Activated CD4-positive, alpha-beta memory T cell treated with anti-CD3 and anti-CD28 coated beads for 36 hours (primary cell): Measurements from ENCODE around the gene CDH23. TPM values are rescaled to one million over a fixed set of nuclear protein-coding genes. Genes with fewer than 3 reads are reported as not detected.

Source experiments
- CTCF ChIA-PET: fragments of 350-600 bp; sonication (Branson Sonifier 250); formaldehyde crosslinking; loops from one replicate; lab custom pipeline; 2021; ENCODE audit warnings: antibody characterized with exemption, inconsistent platforms; lab: Charles Lee
- POLR2A ChIA-PET: fragments of 350-600 bp; sonication (Branson Sonifier 250); formaldehyde crosslinking; loops from one replicate; lab custom pipeline; 2021; ENCODE audit warnings: antibody characterized with exemption; lab: Charles Lee
- DNase-seq: peaks from one replicate; pipeline ENCODE4 v3.0.0-alpha.2; 2020
- H3K27ac Mint-ChIP-seq: one replicate; pipeline ENCODE4 v1.8.0; 2021; ENCODE audit warnings: mixed read lengths
- H3K27me3 Mint-ChIP-seq: one replicate; pipeline ENCODE4 v1.8.0; 2021; ENCODE audit warnings: mixed read lengths
- H3K36me3 Mint-ChIP-seq: one replicate; pipeline ENCODE4 v1.8.0; 2021; ENCODE audit warnings: mixed read lengths
- H3K4me1 Mint-ChIP-seq: one replicate; pipeline ENCODE4 v1.8.0; 2021; ENCODE audit warnings: low read depth, mixed read lengths
- H3K4me3 Mint-ChIP-seq: one replicate; pipeline ENCODE4 v1.8.0; 2021; ENCODE audit warnings: mild to moderate bottlenecking, mixed read lengths
- H3K9me3 Mint-ChIP-seq: one replicate; pipeline ENCODE4 v1.8.0; 2021; ENCODE audit warnings: mixed read lengths
- intact Hi-C: fragments of 100-400 bp; cut with micrococcal nuclease; formaldehyde crosslinking; loops from one replicate; pipeline ENCODE4 v1.15.1; 2023
- total RNA-seq, 2 experiments: library from RNA; stranded (reverse); gene quantifications; one replicate each; pipeline ENCODE4 v1.2.3, GENCODE V29; 2021

CDH23 gene
- total RNA-seq, 2 experiments from 2014 or later: 2.6 TPM

DNA sequence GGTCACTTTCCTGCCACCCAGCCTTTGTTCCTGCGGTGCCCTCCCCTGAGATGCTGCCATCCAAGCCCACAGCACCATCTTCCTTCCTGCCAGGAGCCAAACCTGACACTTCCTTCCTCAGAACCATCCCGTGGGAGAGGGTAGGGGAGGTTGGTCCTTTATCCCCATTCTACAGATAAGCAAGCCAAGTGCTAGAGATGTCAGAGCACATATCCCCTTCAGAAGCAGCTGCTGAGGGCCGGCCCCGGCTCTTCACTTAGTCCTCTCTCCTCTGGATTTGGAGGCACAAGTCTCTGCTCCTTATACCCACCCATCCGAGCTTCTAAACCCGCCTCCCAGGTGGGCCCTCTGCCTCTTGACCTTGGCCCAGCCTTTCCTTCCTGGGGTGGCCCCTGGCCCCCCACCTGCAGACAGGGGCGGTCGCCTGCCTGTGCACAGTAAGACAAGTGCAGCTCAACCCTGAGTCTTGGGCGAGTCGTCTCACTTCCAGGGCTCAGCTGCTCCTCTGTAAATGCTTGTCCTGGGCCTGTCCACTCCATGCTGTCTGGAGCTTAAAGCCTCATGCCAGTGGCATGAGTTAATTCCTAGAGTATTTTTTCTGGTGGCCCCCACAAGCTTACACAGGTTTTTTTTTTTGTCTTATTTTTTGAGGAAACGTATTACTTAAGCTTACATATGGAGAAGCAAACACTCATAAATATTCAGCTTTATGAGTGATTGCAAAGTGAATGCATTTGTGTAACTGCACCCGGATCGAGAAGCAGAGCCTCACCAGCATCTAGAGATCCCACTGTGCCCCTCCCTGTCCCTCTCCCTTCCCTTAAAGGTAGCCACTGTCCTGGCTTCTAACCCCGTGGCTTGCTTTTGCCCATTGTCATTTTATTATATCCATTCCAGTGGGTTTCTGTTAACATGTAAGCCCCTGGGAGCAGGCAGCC, 125.1 kb downstream of the CDH23 start:
- Mint-ChIP-seq H3K4me1 (no peaks in the 10 kb centered on the region), H3K4me3 (no peak overlapping the region), H3K27ac (no peak overlapping the region), H3K27me3 (peaks cover 25% of the 10 kb centered on the region), H3K36me3 (no peaks in the 10 kb centered on the region), H3K9me3 (no peaks in the 10 kb centered on the region)
- intact Hi-C loops: no loop called here
- DNase-seq: no peak
- ChIA-PET CTCF (interaction anchor here (1.8 to 3.7 kb wide), 2 partner anchors 49 to 187 kb away, joined by 7 to 11 read pairs; no protein-coding TSS in a partner anchor), POLR2A (no interaction called here)

- Mint-ChIP-seq H3K27ac (no peak overlapping the region), H3K9me3 (no peaks in the 10 kb centered on the region), H3K27me3 (peaks cover 25% of the 10 kb centered on the region), H3K4me3 (no peak overlapping the region), H3K4me1 (no peaks in the 10 kb centered on the region), H3K36me3 (no peaks in the 10 kb centered on the region)
- ChIA-PET POLR2A (no interaction called here), CTCF (interaction anchor here (1.4 to 3.7 kb wide), 3 partner anchors 48 to 186 kb away, joined by 3 to 11 read pairs (median 7); no protein-coding TSS in a partner anchor)
- DNase-seq: no peak
- intact Hi-C loops: no loop called here
Observed at GRCh38 chr10:71522442-71523144, 125.9 kb downstream of the CDH23 start.

DNA sequence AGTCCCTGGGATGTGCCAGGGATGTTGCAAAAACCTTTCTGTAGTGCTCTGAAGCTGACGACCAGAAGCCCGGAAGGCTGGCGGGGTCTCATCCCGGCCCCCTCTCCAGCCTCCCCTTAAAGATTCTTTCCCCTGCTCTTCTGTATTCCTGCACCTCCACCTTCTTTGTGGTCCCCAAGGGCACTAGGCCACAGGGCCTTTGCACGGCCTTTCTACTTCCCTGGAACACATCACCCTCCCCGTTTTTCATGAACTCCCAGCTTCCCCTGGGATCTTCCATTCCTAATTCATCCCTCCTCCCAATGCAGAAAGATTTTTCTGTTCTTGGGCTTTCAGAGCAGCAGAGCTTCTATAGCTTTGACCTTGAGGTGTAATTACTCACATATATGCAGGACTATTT, 127.0 kb downstream of the CDH23 start:
- H3K4me3 Mint-ChIP-seq: no peak overlapping the region
- ChIA-PET CTCF (interaction anchor here (1.4 to 3.7 kb wide), 2 partner anchors 47 to 182 kb away, joined by 3 to 11 read pairs; no protein-coding TSS in a partner anchor), POLR2A (no interaction called here)
- no peaks in the 10 kb centered on the region for H3K36me3 Mint-ChIP-seq
- H3K27ac Mint-ChIP-seq: no peak overlapping the region
- peaks cover 25% of the 10 kb centered on the region for H3K27me3 Mint-ChIP-seq
- no peak for DNase-seq
- no peaks in the 10 kb centered on the region for H3K9me3 Mint-ChIP-seq
- intact Hi-C loops: no loop called here
- no peaks in the 10 kb centered on the region for H3K4me1 Mint-ChIP-seq

DNA sequence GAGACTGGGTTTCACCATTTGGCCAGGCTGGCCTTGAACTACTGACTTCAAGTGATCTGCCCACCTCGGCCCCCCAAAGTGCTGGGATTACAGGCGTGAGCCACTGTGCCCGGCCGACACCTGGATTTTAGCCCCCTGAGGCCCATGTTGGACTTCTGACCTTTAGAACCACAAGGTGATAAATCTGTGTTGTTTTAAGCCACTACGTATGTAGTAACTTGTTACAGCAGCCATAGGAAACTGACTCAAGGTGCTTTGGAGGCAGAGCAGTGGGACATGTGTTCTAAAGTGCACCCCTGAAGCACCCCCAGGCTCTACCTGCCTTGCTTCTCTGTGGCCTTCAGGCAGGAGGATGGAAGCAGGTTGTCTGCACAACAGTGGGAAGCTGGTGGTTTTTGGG, 128.4 kb downstream of the CDH23 start:
- no peak overlapping the region for H3K27ac Mint-ChIP-seq
- H3K27me3 Mint-ChIP-seq: peaks cover 25% of the 10 kb centered on the region
- CTCF ChIA-PET: no interaction called here
- H3K4me1 Mint-ChIP-seq: no peaks in the 10 kb centered on the region
- DNase-seq: no peak
- POLR2A ChIA-PET: no interaction called here
- intact Hi-C loops: no loop called here
- no peaks in the 10 kb centered on the region for H3K9me3 Mint-ChIP-seq
- no peaks in the 10 kb centered on the region for H3K36me3 Mint-ChIP-seq
- no peak overlapping the region for H3K4me3 Mint-ChIP-seq

- H3K27ac Mint-ChIP-seq: no peak overlapping the region
- H3K9me3 Mint-ChIP-seq: no peaks in the 10 kb centered on the region
- DNase-seq: no peak
- intact Hi-C loops: no loop called here
- no peaks in the 10 kb centered on the region for H3K36me3 Mint-ChIP-seq
- no peaks in the 10 kb centered on the region for H3K4me1 Mint-ChIP-seq
- H3K27me3 Mint-ChIP-seq: peaks cover 25% of the 10 kb centered on the region
- ChIA-PET POLR2A (no interaction called here), CTCF (no interaction called here)
- H3K4me3 Mint-ChIP-seq: no peak overlapping the region
Observed at GRCh38 chr10:71525721-71526120, 129.0 kb downstream of the CDH23 start.

DNA sequence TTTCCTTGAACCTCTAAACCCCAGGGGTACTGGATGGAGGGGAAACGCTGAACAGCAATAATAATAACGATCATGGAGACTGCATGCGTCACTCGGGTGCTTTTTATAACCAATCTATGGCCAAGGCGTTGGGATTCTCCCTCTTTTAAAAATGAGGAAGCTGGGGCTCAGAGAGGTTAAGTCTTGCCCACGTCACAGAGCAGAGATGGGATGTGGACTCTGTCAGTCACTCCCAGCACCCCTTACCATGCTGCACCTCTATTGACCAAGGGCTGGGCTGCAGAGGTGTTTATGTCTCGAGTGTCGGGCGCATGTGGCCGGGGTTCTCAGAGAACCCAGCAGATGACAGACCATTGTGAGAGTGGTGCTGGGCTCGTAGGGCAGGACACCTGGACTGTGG, 129.9 kb downstream of the CDH23 start:
- H3K27ac Mint-ChIP-seq: no peak overlapping the region
- intact Hi-C loops: no loop called here
- H3K4me3 Mint-ChIP-seq: no peak overlapping the region
- ChIA-PET POLR2A (no interaction called here), CTCF (no interaction called here)
- no peaks in the 10 kb centered on the region for H3K9me3 Mint-ChIP-seq
- no peak for DNase-seq
- H3K4me1 Mint-ChIP-seq: peaks cover 5% of the 10 kb centered on the region
- peaks cover 22% of the 10 kb centered on the region for H3K27me3 Mint-ChIP-seq
- H3K36me3 Mint-ChIP-seq: no peaks in the 10 kb centered on the region

GRCh38 chr10:71527135-71527534, 130.4 kb downstream of the CDH23 start:
- POLR2A ChIA-PET: no interaction called here
- CTCF ChIA-PET: no interaction called here
- Mint-ChIP-seq H3K4me3 (no peak overlapping the region), H3K36me3 (no peaks in the 10 kb centered on the region), H3K4me1 (peaks cover 10% of the 10 kb centered on the region), H3K9me3 (no peaks in the 10 kb centered on the region), H3K27me3 (peaks cover 22% of the 10 kb centered on the region), H3K27ac (no peak overlapping the region)
- intact Hi-C loops: no loop called here
- DNase-seq: no peak

- no peak overlapping the region for H3K4me3 Mint-ChIP-seq
- H3K27me3 Mint-ChIP-seq: peaks cover 10% of the 10 kb centered on the region
- H3K4me1 Mint-ChIP-seq: peaks cover 14% of the 10 kb centered on the region
- POLR2A ChIA-PET: interaction anchor here (0.6 kb wide), 1 partner anchor 923 kb away, joined by 4 read pairs; no protein-coding TSS in a partner anchor
- no peaks in the 10 kb centered on the region for H3K36me3 Mint-ChIP-seq
- CTCF ChIA-PET: no interaction called here
- no peak for DNase-seq
- no peak overlapping the region for H3K27ac Mint-ChIP-seq
- H3K9me3 Mint-ChIP-seq: no peaks in the 10 kb centered on the region
- intact Hi-C loops: no loop called here
Observed at GRCh38 chr10:71528371-71529206, 131.9 kb downstream of the CDH23 start.

DNA sequence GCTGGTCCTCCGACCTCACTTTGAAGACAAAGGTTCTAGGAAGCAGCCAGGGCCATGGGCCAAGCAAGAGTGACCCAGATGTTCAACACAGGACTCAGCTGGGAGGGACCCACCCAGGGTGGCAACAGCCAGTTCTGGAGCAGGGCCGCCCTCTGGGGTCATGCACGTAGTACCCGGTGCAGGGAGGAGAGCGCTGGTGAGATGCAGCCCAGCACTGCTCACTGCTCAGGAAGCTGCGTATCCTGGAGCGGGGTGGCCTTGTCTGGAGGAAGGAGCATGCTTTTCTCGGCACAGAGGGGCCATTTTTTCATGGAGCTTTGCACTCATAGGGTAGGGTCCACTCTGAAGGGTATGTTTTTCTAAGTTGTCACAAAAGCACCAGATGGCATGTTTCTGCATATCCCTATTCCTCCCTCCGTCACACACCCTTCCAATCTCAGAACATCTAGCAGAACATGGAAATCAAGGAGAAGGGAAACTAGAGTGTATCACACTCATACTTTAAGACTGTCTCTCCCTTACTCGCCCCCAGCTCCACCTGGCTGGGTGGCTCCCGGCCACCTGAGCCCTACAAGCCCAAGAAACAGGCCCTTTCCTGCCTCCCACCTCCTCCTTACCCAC, 132.6 kb downstream of the CDH23 start:
- H3K36me3 Mint-ChIP-seq: no peaks in the 10 kb centered on the region
- POLR2A ChIA-PET: no interaction called here
- CTCF ChIA-PET: no interaction called here
- peaks cover 3% of the 10 kb centered on the region for H3K27me3 Mint-ChIP-seq
- no peaks in the 10 kb centered on the region for H3K9me3 Mint-ChIP-seq
- DNase-seq: no peak
- H3K27ac Mint-ChIP-seq: no peak overlapping the region
- H3K4me1 Mint-ChIP-seq: peaks cover 14% of the 10 kb centered on the region
- H3K4me3 Mint-ChIP-seq: no peak overlapping the region
- intact Hi-C loops: no loop called here

DNA sequence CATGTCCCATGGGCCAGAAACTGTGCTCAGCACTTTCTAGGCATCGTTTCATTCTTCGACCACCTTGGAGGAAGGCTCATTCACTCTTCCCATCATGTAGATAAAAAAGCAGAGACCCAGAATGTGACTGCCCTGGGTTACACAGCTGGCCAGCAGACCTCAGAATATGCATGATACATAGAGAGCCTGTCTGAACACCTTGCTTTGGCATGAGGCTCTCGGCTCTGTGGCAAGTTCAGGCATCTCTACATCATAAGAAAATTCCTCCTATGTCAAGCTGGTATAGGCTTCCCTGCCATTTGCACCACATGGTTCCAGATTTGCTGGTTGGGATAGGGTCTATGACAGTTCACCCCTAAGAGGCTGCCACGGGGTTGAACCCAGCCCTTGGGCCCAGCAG, 134.1 kb downstream of the CDH23 start:
- intact Hi-C loops: no loop called here
- Mint-ChIP-seq H3K4me1 (peaks cover 14% of the 10 kb centered on the region), H3K9me3 (no peaks in the 10 kb centered on the region), H3K27ac (no peak overlapping the region), H3K4me3 (no peak overlapping the region), H3K36me3 (no peaks in the 10 kb centered on the region), H3K27me3 (no peaks in the 10 kb centered on the region)
- ChIA-PET POLR2A (no interaction called here), CTCF (interaction anchor here (1.3 kb wide), 1 partner anchor 212 kb away, joined by 3 read pairs; the partner anchor contains the start of gene SLC29A3)
- DNase-seq: no peak
